ENCODE data around the gene S100A13.

The S100A13 gene

GRCh38 chr1:153619171-153619570 is 8.1 kb downstream of the S100A13 start:
- Mint-ChIP-seq H3K4me3 (no peak overlapping the region), H3K9me3 (no peaks in the 10 kb centered on the region), H3K27ac (no peak overlapping the region), H3K27me3 (no peaks in the 10 kb centered on the region), H3K4me1 (no peaks in the 10 kb centered on the region)
- no peak for DNase-seq
- no peak for ATAC-seq

- H3K4me3 Mint-ChIP-seq: no peak overlapping the region
- ATAC-seq (peak; percentile 88), DNase-seq (peak; percentile 43 to 67)
- H3K27me3 Mint-ChIP-seq: no peaks in the 10 kb centered on the region
- H3K27ac Mint-ChIP-seq: peak overlapping the region; percentile 24 to 63
- no peaks in the 10 kb centered on the region for H3K4me1 Mint-ChIP-seq
- no peaks in the 10 kb centered on the region for H3K9me3 Mint-ChIP-seq
Measured at GRCh38 chr1:153617663-153618062, 9.6 kb downstream of the S100A13 start.

GRCh38 chr1:153616917-153617311 is 10.4 kb downstream of the S100A13 start:
- Mint-ChIP-seq H3K4me3 (no peak overlapping the region), H3K27me3 (no peaks in the 10 kb centered on the region), H3K4me1 (no peaks in the 10 kb centered on the region), H3K9me3 (no peaks in the 10 kb centered on the region), H3K27ac (no peak overlapping the region)
- DNase-seq (no peak), ATAC-seq (peak; percentile 5)

GRCh38 chr1:153616144-153616916 is 11.0 kb downstream of the S100A13 start, which contains the start of gene S100A14:
TSS of gene S100A14 (minus strand) at chr1:153616325. CDS start at chr1:153615858, 467 bp downstream.
- Mint-ChIP-seq H3K27ac (peak within 1 kb of the TSS; percentile 50 to 85), H3K9me3 (no peaks in the 10 kb centered on the region), H3K4me3 (no peak within 1 kb of the TSS), H3K27me3 (no peaks in the 10 kb centered on the region), H3K4me1 (no peaks in the 10 kb centered on the region)
- ATAC-seq: no peak
- no peak for DNase-seq

- ATAC-seq: no peak
- no peaks in the 10 kb centered on the region for H3K4me1 Mint-ChIP-seq
- no peak overlapping the region for H3K4me3 Mint-ChIP-seq
- DNase-seq: no peak
- no peaks in the 10 kb centered on the region for H3K27me3 Mint-ChIP-seq
- H3K27ac Mint-ChIP-seq: peak overlapping the region in 1 of 2 donors; percentile 85
- no peaks in the 10 kb centered on the region for H3K9me3 Mint-ChIP-seq
Measured at GRCh38 chr1:153615406-153615805, 11.9 kb downstream of the S100A13 start.

- DNase-seq (no peak), ATAC-seq (no peak)
- Mint-ChIP-seq H3K4me1 (no peaks in the 10 kb centered on the region), H3K4me3 (no peak overlapping the region), H3K27me3 (no peaks in the 10 kb centered on the region), H3K9me3 (no peaks in the 10 kb centered on the region), H3K27ac (peak overlapping the region in 1 of 2 donors; percentile 29)
Measured at GRCh38 chr1:153614906-153615305, 12.4 kb downstream of the S100A13 start.

GRCh38 chr1:153614189-153614900 is 13.0 kb downstream of the S100A13 start:
- no peak overlapping the region for H3K4me3 Mint-ChIP-seq
- DNase-seq (no peak), ATAC-seq (no peak)
- H3K27me3 Mint-ChIP-seq: no peaks in the 10 kb centered on the region
- no peaks in the 10 kb centered on the region for H3K9me3 Mint-ChIP-seq
- H3K4me1 Mint-ChIP-seq: no peaks in the 10 kb centered on the region
- H3K27ac Mint-ChIP-seq: peak overlapping the region; percentile 29 to 60

- no peaks in the 10 kb centered on the region for H3K27me3 Mint-ChIP-seq
- no peak overlapping the region for H3K4me3 Mint-ChIP-seq
- no peaks in the 10 kb centered on the region for H3K9me3 Mint-ChIP-seq
- ATAC-seq: no peak
- no peaks in the 10 kb centered on the region for H3K4me1 Mint-ChIP-seq
- no peak overlapping the region for H3K27ac Mint-ChIP-seq
- no peak for DNase-seq
Measured at GRCh38 chr1:153613406-153613805, 13.9 kb downstream of the S100A13 start.

GRCh38 chr1:153612755-153613331 is 14.5 kb downstream of the S100A13 start, which contains the start of gene S100A16:
TSS of gene S100A16 (minus strand) at chr1:153613137. CDS start at chr1:153608151, 4,986 bp downstream.
- ATAC-seq (no peak), DNase-seq (no peak)
- no peaks in the 10 kb centered on the region for H3K9me3 Mint-ChIP-seq
- H3K27me3 Mint-ChIP-seq: no peaks in the 10 kb centered on the region
- H3K4me1 Mint-ChIP-seq: no peaks in the 10 kb centered on the region
- no peak within 1 kb of the TSS for H3K27ac Mint-ChIP-seq
- H3K4me3 Mint-ChIP-seq: no peak within 1 kb of the TSS

GRCh38 chr1:153612111-153612754 is 15.1 kb downstream of the S100A13 start:
- no peak overlapping the region for H3K4me3 Mint-ChIP-seq
- DNase-seq (no peak), ATAC-seq (no peak)
- no peaks in the 10 kb centered on the region for H3K27me3 Mint-ChIP-seq
- H3K4me1 Mint-ChIP-seq: no peaks in the 10 kb centered on the region
- no peak overlapping the region for H3K27ac Mint-ChIP-seq
- H3K9me3 Mint-ChIP-seq: no peaks in the 10 kb centered on the region

- peak overlapping the region in 1 of 2 donors; percentile 84 for H3K27ac Mint-ChIP-seq
- no peaks in the 10 kb centered on the region for H3K4me1 Mint-ChIP-seq
- DNase-seq (no peak), ATAC-seq (no peak)
- no peaks in the 10 kb centered on the region for H3K9me3 Mint-ChIP-seq
- no peak overlapping the region for H3K4me3 Mint-ChIP-seq
- H3K27me3 Mint-ChIP-seq: no peaks in the 10 kb centered on the region
Measured at GRCh38 chr1:153611356-153611755, 15.9 kb downstream of the S100A13 start.

- no peaks in the 10 kb centered on the region for H3K4me1 Mint-ChIP-seq
- DNase-seq: no peak
- H3K4me3 Mint-ChIP-seq: no peak overlapping the region
- H3K27me3 Mint-ChIP-seq: no peaks in the 10 kb centered on the region
- no peak for ATAC-seq
- H3K27ac Mint-ChIP-seq: peak overlapping the region in 1 of 2 donors; percentile 84
- no peaks in the 10 kb centered on the region for H3K9me3 Mint-ChIP-seq
Measured at GRCh38 chr1:153610811-153611301, 16.4 kb downstream of the S100A13 start.

GRCh38 chr1:153610334-153610733 is 17.0 kb downstream of the S100A13 start:
- Mint-ChIP-seq H3K4me1 (no peaks in the 10 kb centered on the region), H3K27me3 (no peaks in the 10 kb centered on the region), H3K27ac (no peak overlapping the region), H3K9me3 (no peaks in the 10 kb centered on the region), H3K4me3 (no peak overlapping the region)
- no peak for DNase-seq
- no peak for ATAC-seq

GRCh38 chr1:153609585-153609907 is 17.8 kb downstream of the S100A13 start:
- no peaks in the 10 kb centered on the region for H3K27me3 Mint-ChIP-seq
- ATAC-seq (no peak), DNase-seq (no peak)
- no peak overlapping the region for H3K27ac Mint-ChIP-seq
- no peaks in the 10 kb centered on the region for H3K4me1 Mint-ChIP-seq
- no peaks in the 10 kb centered on the region for H3K9me3 Mint-ChIP-seq
- H3K4me3 Mint-ChIP-seq: no peak overlapping the region

- Mint-ChIP-seq H3K4me3 (no peak overlapping the region), H3K27me3 (no peaks in the 10 kb centered on the region), H3K4me1 (no peaks in the 10 kb centered on the region), H3K9me3 (no peaks in the 10 kb centered on the region), H3K27ac (peak overlapping the region in 1 of 2 donors; percentile 41)
- no peak for ATAC-seq
- DNase-seq: no peak
Measured at GRCh38 chr1:153608742-153609584, 18.3 kb downstream of the S100A13 start.
